Smooth muscle cell (in vitro differentiated cells): ENCODE measurements around the gene CCT8. TPM values are rescaled to one million over a fixed set of nuclear protein-coding genes. Genes with fewer than 3 reads are reported as not detected.

ENCODE experiments used
- DNase-seq: peaks from one replicate; lab custom pipeline; 2025; ENCODE audit not compliant: unreplicated experiment; lab: John Stamatoyannopoulos, UW
- H2AFZ ChIP-seq: fragments of 200-600 bp; sonication (generic); 2 replicates; pipeline ENCODE4 v1.6.0; 2016; ENCODE audit warnings: antibody characterized with exemption, low read depth, mild to moderate bottlenecking
- H3F3A ChIP-seq: fragments of 200-600 bp; sonication (generic); 2 replicates; pipeline ENCODE4 v1.6.0; 2017; ENCODE audit warnings: antibody characterized with exemption, low read depth
- H3K27ac ChIP-seq: fragments of 200-600 bp; sonication (generic); 2 replicates; pipeline ENCODE4 v1.5.1; 2016; ENCODE audit warnings: low read depth, mild to moderate bottlenecking
- H3K27me3 ChIP-seq: fragments of 200-600 bp; sonication (generic); 2 replicates; pipeline ENCODE4 v1.6.1; 2016; ENCODE audit warnings: low read depth, mild to moderate bottlenecking
- H3K36me3 ChIP-seq: fragments of 200-600 bp; sonication (generic); 2 replicates; pipeline ENCODE4 v1.5.1; 2016; ENCODE audit warnings: low read depth
- H3K4me1 ChIP-seq: fragments of 200-600 bp; sonication (generic); 2 replicates; pipeline ENCODE4 v1.5.1; 2016; ENCODE audit warnings: low read depth
- H3K4me2 ChIP-seq: fragments of 200-600 bp; sonication (generic); 2 replicates; pipeline ENCODE4 v1.6.0; 2016; ENCODE audit warnings: mild to moderate bottlenecking
- H3K4me3 ChIP-seq: fragments of 200-600 bp; sonication (generic); 2 replicates; pipeline ENCODE4 v1.5.1; 2016; ENCODE audit warnings: mild to moderate bottlenecking
- H3K79me2 ChIP-seq: fragments of 200-600 bp; sonication (generic); 2 replicates; pipeline ENCODE4 v1.6.0; 2016; ENCODE audit warnings: low read depth, mild to moderate bottlenecking
- H3K9ac ChIP-seq: fragments of 200-600 bp; sonication (generic); 2 replicates; pipeline ENCODE4 v1.6.0; 2016; ENCODE audit warnings: low read depth
- H3K9me3 ChIP-seq: fragments of 200-600 bp; sonication (generic); replicated peaks from 2 replicates; pipeline ENCODE4 v1.5.1; 2016; ENCODE audit warnings: low read depth
- H4K20me1 ChIP-seq: fragments of 200-600 bp; sonication (generic); 2 replicates; pipeline ENCODE4 v1.6.0; 2016; ENCODE audit warnings: low read depth
- WGBS: methylation state at CpG from one replicate; pipeline ENCODE4 v1.1.7; 2016; ENCODE audit warnings: low lambda C conversion rate; 5-methylcytosine and 5-hydroxymethylcytosine counted together
- polyA plus RNA-seq: library from polyadenylated mRNA; unstranded; fragments of >200 nt; fragmentation: Nextera tagmentation; extraction: Ambion mirVana; gene quantifications from 2 replicates; pipeline ENCODE4 v1.2.1, GENCODE V29; 2016
- total RNA-seq: library from RNA; depleted of rRNA; stranded (reverse); fragments of >200 nt; gene quantifications from 2 replicates; pipeline ENCODE4 v1.2.3, GENCODE V29; 2014
- TF ChIP-seq, protein P1 (sequence below): fragments of 200-600 bp; sonication (generic); IDR thresholded peaks from 2 replicates; pipeline ENCODE4 v1.5.1; 2017; ENCODE audit warnings: borderline replicate concordance, mild to moderate bottlenecking, antibody characterized with exemption; ENCODE audit not compliant: insufficient read depth, poor library complexity, severe bottlenecking

Gene CCT8
- total and polyA plus RNA-seq, 2 experiments from 2014 or later: 125 to 184 TPM

DNA sequence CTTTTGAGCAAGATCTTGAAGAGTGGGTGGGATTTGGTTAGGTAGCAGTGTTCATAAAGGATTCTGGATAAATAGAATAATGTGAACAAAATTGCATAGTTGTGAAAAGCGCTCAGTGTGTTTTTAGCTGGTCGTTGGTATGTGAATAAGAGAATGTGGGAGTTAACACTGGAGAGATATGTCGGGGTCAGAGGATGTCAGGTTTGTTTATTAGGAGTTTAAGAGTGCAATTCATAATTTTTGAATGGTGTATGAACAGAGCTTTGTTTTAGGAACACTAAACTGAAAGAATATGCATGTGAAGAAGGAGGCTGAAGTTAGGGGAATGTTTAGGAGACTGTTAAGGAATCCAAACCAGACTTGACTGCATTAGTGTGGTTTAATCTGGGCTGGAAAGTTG is 39.6 kb downstream of the CCT8 start:
- Histone ChIP-seq H3K27me3 (no peaks in the 10 kb centered on the region), H3K36me3 (peaks cover 30% of the 10 kb centered on the region), H3K4me1 (no peaks in the 10 kb centered on the region), H3K4me3 (no peak overlapping the region), H3K79me2 (peaks cover 5% of the 10 kb centered on the region), H3K4me2 (no peak overlapping the region), H3K9me3 (no peaks in the 10 kb centered on the region), H3F3A (no peaks in the 10 kb centered on the region), H4K20me1 (no peaks in the 10 kb centered on the region), H3K27ac (no peak overlapping the region), H2AFZ (no peak overlapping the region), H3K9ac (no peak overlapping the region)
- 99% methylated on average over 3 of the region's 3 CpGs for WGBS
- no peak for DNase-seq
- TF ChIP-seq, protein P1, sequence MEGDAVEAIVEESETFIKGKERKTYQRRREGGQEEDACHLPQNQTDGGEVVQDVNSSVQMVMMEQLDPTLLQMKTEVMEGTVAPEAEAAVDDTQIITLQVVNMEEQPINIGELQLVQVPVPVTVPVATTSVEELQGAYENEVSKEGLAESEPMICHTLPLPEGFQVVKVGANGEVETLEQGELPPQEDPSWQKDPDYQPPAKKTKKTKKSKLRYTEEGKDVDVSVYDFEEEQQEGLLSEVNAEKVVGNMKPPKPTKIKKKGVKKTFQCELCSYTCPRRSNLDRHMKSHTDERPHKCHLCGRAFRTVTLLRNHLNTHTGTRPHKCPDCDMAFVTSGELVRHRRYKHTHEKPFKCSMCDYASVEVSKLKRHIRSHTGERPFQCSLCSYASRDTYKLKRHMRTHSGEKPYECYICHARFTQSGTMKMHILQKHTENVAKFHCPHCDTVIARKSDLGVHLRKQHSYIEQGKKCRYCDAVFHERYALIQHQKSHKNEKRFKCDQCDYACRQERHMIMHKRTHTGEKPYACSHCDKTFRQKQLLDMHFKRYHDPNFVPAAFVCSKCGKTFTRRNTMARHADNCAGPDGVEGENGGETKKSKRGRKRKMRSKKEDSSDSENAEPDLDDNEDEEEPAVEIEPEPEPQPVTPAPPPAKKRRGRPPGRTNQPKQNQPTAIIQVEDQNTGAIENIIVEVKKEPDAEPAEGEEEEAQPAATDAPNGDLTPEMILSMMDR: no peak

DNA sequence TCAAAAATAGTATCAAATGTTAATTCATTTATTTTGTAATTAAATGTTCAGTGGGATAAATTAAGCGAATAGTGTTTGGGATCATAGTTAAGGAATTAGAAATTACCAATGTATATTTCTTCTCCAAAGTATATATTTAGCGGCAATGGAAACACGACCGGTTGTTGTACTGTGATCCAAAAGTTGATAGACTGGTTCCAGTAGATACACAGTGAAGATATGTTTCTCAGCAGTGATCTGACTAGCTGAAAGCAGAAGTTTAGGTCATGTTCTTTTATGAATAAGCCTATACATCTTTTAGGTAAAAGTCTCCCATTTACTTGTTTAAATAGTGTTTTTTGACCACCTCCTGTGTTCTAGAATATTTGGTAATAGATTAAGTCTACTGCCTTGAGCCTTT is 40.1 kb downstream of the CCT8 start:
- no peak overlapping the region for H3K4me3 ChIP-seq
- no peak overlapping the region for H3K4me2 ChIP-seq
- H3K4me1 ChIP-seq: no peaks in the 10 kb centered on the region
- H2AFZ ChIP-seq: no peak overlapping the region
- H4K20me1 ChIP-seq: no peaks in the 10 kb centered on the region
- no peak overlapping the region for H3K27ac ChIP-seq
- TF ChIP-seq, protein P1: no peak
- no peaks in the 10 kb centered on the region for H3F3A ChIP-seq
- H3K9me3 ChIP-seq: no peaks in the 10 kb centered on the region
- WGBS: 59% methylated on average over 4 of the region's 4 CpGs
- no peaks in the 10 kb centered on the region for H3K27me3 ChIP-seq
- no peak overlapping the region for H3K9ac ChIP-seq
- no peak for DNase-seq
- peaks cover 30% of the 10 kb centered on the region for H3K36me3 ChIP-seq
- H3K79me2 ChIP-seq: peaks cover 11% of the 10 kb centered on the region

DNA sequence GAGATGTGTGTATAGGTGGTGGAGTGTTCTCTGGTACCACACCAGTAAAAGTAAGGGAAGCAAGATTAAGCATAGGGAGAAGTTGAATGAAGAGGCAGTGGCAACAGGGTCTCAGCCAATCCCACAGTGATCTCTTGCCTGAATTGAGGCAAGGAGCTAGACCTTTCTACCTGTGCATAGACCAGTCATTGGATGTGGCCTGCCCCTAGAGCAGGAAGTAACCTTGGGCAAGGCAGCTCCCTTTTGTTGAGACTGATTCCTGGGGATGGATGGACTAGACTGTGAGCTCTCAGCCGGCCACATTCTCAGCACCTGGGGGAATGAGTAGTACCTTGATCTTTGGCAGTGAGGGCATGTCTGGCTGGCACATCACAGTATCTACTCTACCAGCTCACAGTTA is 42.5 kb downstream of the CCT8 start:
- H4K20me1 ChIP-seq: no peaks in the 10 kb centered on the region
- peaks cover under 1% of the 10 kb centered on the region for H3K4me1 ChIP-seq
- H3K4me2 ChIP-seq: no peak overlapping the region
- H3K27ac ChIP-seq: no peak overlapping the region
- H3F3A ChIP-seq: no peaks in the 10 kb centered on the region
- peaks cover 20% of the 10 kb centered on the region for H3K36me3 ChIP-seq
- no peak overlapping the region for H2AFZ ChIP-seq
- no peak overlapping the region for H3K9ac ChIP-seq
- peaks cover 35% of the 10 kb centered on the region for H3K79me2 ChIP-seq
- TF ChIP-seq, protein P1: no peak
- H3K9me3 ChIP-seq: no peaks in the 10 kb centered on the region
- no peaks in the 10 kb centered on the region for H3K27me3 ChIP-seq
- DNase-seq: no peak
- WGBS: 94% methylated on average over 1 of the region's 1 CpG
- no peak overlapping the region for H3K4me3 ChIP-seq

DNA sequence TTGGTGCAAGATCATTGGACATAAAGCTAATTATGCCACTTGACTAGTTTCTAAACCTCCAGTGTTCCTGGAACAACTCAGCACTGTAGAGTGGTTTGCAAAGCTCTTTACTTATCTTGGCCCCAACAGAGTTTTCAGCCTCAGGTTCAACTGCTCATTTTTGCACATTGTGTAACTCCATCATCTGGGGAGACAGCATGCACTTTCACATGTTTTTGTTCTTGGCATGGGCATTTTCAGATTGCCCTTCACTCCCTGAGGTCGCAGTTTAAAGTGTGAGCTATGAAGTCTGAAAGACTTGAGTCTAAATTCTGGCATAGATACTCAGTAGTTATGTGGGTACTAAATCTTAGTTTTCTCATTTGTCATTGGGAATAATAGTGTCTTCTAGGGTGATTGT is 43.9 kb downstream of the CCT8 start:
- Histone ChIP-seq H4K20me1 (no peaks in the 10 kb centered on the region), H3K36me3 (peaks cover 14% of the 10 kb centered on the region), H3F3A (peaks cover 3% of the 10 kb centered on the region), H3K27me3 (no peaks in the 10 kb centered on the region), H2AFZ (no peak overlapping the region), H3K4me3 (no peak overlapping the region), H3K4me2 (no peak overlapping the region), H3K79me2 (peaks cover 40% of the 10 kb centered on the region), H3K27ac (no peak overlapping the region), H3K4me1 (peaks cover 6% of the 10 kb centered on the region), H3K9me3 (no peaks in the 10 kb centered on the region), H3K9ac (no peak overlapping the region)
- 97% methylated on average over 1 of the region's 1 CpG for WGBS
- DNase-seq: no peak
- TF ChIP-seq, protein P1: no peak
